ENCODE data around the gene PLTP.
A peak's percentile ranks its signal among the peaks of the same experiment; 100 is the strongest.

PLTP gene

DNA sequence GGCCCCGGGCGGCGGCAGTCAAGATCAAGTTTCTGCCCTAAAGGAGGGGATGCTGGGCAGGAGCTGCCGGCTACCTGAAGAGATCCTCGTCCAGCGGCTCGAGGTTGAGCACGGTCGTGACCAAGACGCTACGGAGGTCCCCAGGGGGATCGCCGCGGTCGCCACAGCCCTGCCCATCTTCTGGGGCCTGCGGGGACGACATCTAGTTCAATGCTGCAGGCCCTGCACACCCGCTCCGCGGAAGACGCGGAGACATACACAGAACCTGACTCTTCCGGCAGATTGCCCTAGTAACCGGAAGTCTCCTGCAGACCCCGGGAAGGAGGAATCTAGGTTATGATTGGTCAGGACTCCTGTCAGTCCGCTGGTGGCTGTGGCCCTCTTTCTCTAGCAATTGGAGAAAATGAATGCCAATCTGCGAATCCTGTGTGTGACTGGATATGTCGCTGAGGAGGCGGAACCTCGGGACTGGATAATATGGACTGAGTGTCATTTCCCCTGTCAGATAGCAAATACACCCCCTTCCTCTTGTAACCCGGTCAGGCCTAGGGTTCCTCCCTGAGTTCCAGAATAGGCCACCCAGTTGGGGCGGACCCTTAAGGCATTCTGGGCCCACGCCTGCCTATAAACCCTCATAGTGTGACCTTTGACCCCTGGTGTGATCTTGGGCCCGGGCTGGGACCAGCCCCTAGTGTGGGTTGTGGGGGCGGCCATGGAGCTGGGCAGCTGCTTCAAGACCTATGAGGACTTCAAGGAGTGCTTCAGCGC is 54.7 kb downstream of the PLTP start, which contains the start of the genes ACOT8 and ZSWIM3:
Gene ACOT8 (minus strand): TSS at position 279 of the 768 bp plus-strand sequence. CDS start 77 bp downstream, at position 202.
Gene ZSWIM3 (plus strand): TSS at position 501 of the 768 bp plus-strand sequence. CDS start 212 bp downstream, at position 713.
- H3K27ac ChIP-seq (ENCODE audit: low read length) = peak within 1 kb of the TSS; percentile 83
- H3K4me1 ChIP-seq (ENCODE audit: insufficient read depth, low read length) = peaks cover 47% of the 10 kb centered on the region
- H2AFZ ChIP-seq (ENCODE audit: low read depth, low read length) = peak within 1 kb of the TSS; percentile 95
- no peaks in the 10 kb centered on the region for H3K9me3 ChIP-seq (ENCODE audit: insufficient read depth, low read length, severe bottlenecking)
- H3K79me2 ChIP-seq (ENCODE audit: insufficient read depth, low read length) = peaks cover 46% of the 10 kb centered on the region
- DNase-seq (peak; percentile 99), ATAC-seq (ENCODE audit: insufficient read depth, low read depth) (peak; percentile 97)
- peak within 1 kb of the TSS; percentile 80 for H3K4me2 ChIP-seq (ENCODE audit: insufficient read depth, low read length)
- peak within 1 kb of the TSS; percentile 91 for H3K9ac ChIP-seq (ENCODE audit: low read depth, low read length)
- no peak for TF ChIP-seq EZH2 (IDR thresholded peaks at IDR 0.05; ENCODE audit: borderline replicate concordance, low read depth, low read length, severe bottlenecking)
- TF ChIP-seq, protein P1, sequence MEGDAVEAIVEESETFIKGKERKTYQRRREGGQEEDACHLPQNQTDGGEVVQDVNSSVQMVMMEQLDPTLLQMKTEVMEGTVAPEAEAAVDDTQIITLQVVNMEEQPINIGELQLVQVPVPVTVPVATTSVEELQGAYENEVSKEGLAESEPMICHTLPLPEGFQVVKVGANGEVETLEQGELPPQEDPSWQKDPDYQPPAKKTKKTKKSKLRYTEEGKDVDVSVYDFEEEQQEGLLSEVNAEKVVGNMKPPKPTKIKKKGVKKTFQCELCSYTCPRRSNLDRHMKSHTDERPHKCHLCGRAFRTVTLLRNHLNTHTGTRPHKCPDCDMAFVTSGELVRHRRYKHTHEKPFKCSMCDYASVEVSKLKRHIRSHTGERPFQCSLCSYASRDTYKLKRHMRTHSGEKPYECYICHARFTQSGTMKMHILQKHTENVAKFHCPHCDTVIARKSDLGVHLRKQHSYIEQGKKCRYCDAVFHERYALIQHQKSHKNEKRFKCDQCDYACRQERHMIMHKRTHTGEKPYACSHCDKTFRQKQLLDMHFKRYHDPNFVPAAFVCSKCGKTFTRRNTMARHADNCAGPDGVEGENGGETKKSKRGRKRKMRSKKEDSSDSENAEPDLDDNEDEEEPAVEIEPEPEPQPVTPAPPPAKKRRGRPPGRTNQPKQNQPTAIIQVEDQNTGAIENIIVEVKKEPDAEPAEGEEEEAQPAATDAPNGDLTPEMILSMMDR (IDR thresholded peaks at IDR 0.05; ENCODE audit: borderline replicate concordance, extremely low read depth, low read length, poor library complexity, severe bottlenecking) = no peak
- H3K36me3 ChIP-seq (ENCODE audit: insufficient read depth, low read length) = peaks cover 16% of the 10 kb centered on the region
- no peaks in the 10 kb centered on the region for H4K20me1 ChIP-seq (ENCODE audit: insufficient read depth, low read length)
- H3K27me3 ChIP-seq (ENCODE audit: insufficient read depth, low read length, poor library complexity) = no peaks in the 10 kb centered on the region
- H3K4me3 ChIP-seq (ENCODE audit: low read depth in 1 of 2, low read length in 2 of 2) = peak within 1 kb of the TSS; percentile 93 to 94

DNA sequence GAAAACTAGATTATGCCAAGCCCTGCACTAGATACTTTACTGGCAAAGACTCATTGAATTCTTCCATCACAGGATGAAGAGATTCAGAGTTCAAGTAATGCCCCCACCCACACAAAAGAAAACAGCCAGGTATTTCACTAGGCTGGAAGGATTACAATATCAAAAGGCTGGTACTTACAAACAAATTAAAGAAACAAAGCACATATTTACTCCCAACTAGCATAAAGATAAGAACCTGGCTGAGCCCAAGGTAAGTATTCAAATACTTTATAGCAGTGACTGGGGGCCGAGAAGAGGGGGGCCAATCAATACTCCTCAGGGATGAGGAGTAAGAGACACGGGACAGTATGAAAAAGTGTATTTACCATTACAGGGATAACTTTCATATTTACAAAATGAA is 58.5 kb downstream of the PLTP start:
- no peak overlapping the region for H3K27ac ChIP-seq (ENCODE audit: low read length)

GRCh38 chr20:45852326-45852725 is 59.6 kb downstream of the PLTP start:
- no peak overlapping the region for H2AFZ ChIP-seq (ENCODE audit: low read depth, low read length)
- peaks cover 35% of the 10 kb centered on the region for H3K36me3 ChIP-seq (ENCODE audit: insufficient read depth, low read length)
- peaks cover 3% of the 10 kb centered on the region; the same call in 1 of the 2 replicates for H4K20me1 ChIP-seq (ENCODE audit: insufficient read depth, low read length)
- no peak overlapping the region for H3K9ac ChIP-seq (ENCODE audit: low read depth, low read length)
- no peak for TF ChIP-seq EZH2 (IDR thresholded peaks at IDR 0.05; ENCODE audit: borderline replicate concordance, low read depth, low read length, severe bottlenecking)
- TF ChIP-seq, protein P1 (IDR thresholded peaks at IDR 0.05; ENCODE audit: borderline replicate concordance, extremely low read depth, low read length, poor library complexity, severe bottlenecking) = no peak
- H3K79me2 ChIP-seq (ENCODE audit: insufficient read depth, low read length) = peaks cover 26% of the 10 kb centered on the region
- no peak overlapping the region for H3K27ac ChIP-seq (ENCODE audit: low read length)
- H3K27me3 ChIP-seq (ENCODE audit: insufficient read depth, low read length, poor library complexity) = no peaks in the 10 kb centered on the region
- no peaks in the 10 kb centered on the region for H3K9me3 ChIP-seq (ENCODE audit: insufficient read depth, low read length, severe bottlenecking)
- H3K4me2 ChIP-seq (ENCODE audit: insufficient read depth, low read length) = no peak overlapping the region
- H3K4me3 ChIP-seq (ENCODE audit: low read depth in 1 of 2, low read length in 2 of 2) = no peak overlapping the region
- DNase-seq (no peak), ATAC-seq (ENCODE audit: insufficient read depth, low read depth) (no peak)
- peaks cover 25% of the 10 kb centered on the region for H3K4me1 ChIP-seq (ENCODE audit: insufficient read depth, low read length)

More for the DNA sequence above, 58.5 kb downstream of the PLTP start:
- Histone ChIP-seq H3K9me3 (ENCODE audit: insufficient read depth, low read length, severe bottlenecking) (no peaks in the 10 kb centered on the region), H4K20me1 (ENCODE audit: insufficient read depth, low read length) (peaks cover 2% of the 10 kb centered on the region; the same call in 1 of the 2 replicates), H3K36me3 (ENCODE audit: insufficient read depth, low read length) (peaks cover 30% of the 10 kb centered on the region), H3K27me3 (ENCODE audit: insufficient read depth, low read length, poor library complexity) (no peaks in the 10 kb centered on the region), H3K4me2 (ENCODE audit: insufficient read depth, low read length) (no peak overlapping the region), H3K79me2 (ENCODE audit: insufficient read depth, low read length) (peaks cover 37% of the 10 kb centered on the region), H3K4me3 (ENCODE audit: low read depth in 1 of 2, low read length in 2 of 2) (no peak overlapping the region), H3K9ac (ENCODE audit: low read depth, low read length) (no peak overlapping the region), H2AFZ (ENCODE audit: low read depth, low read length) (no peak overlapping the region), H3K4me1 (ENCODE audit: insufficient read depth, low read length) (peaks cover 36% of the 10 kb centered on the region)
- DNase-seq (no peak), ATAC-seq (ENCODE audit: insufficient read depth, low read depth) (no peak)
- no peak for TF ChIP-seq EZH2 (IDR thresholded peaks at IDR 0.05; ENCODE audit: borderline replicate concordance, low read depth, low read length, severe bottlenecking)
- TF ChIP-seq, protein P1 (IDR thresholded peaks at IDR 0.05; ENCODE audit: borderline replicate concordance, extremely low read depth, low read length, poor library complexity, severe bottlenecking) = no peak

Data from DND-41 (cell line).